Endothelial cell of umbilical vein (primary cell): Measurements from ENCODE around the gene XPNPEP1.

Experiments used
- JUN ChIP-seq: IDR thresholded peaks from 2 replicates; pipeline ENCODE4 v1.6.1; 2011; ENCODE audit warnings: borderline replicate concordance, low read depth; ENCODE audit not compliant: insufficient read length, insufficient read depth
- POLR2AphosphoS5 ChIP-seq: IDR thresholded peaks from 2 replicates; pipeline ENCODE4 v1.6.1; 2012; ENCODE audit warnings: low read depth, mild to moderate bottlenecking, control low read depth, low read length, moderate library complexity; ENCODE audit not compliant: insufficient read depth
- TF ChIP-seq, protein P1 (sequence below), 2 donors: IDR thresholded peaks; 1 replicate in 1 of 2; 2 replicates in 1 of 2; pipeline ENCODE4 v1.5.1; 2011; ENCODE audit warnings: low read length in 2 of 2, mild to moderate bottlenecking in 2 of 2, moderate library complexity in 2 of 2, control low read depth in 1 of 2, inconsistent platforms in 1 of 2, low read depth in 1 of 2; ENCODE audit not compliant: insufficient read depth in 1 of 2; ENCODE audit errors: extremely low read depth in 1 of 2

- TF ChIP-seq, protein P1, sequence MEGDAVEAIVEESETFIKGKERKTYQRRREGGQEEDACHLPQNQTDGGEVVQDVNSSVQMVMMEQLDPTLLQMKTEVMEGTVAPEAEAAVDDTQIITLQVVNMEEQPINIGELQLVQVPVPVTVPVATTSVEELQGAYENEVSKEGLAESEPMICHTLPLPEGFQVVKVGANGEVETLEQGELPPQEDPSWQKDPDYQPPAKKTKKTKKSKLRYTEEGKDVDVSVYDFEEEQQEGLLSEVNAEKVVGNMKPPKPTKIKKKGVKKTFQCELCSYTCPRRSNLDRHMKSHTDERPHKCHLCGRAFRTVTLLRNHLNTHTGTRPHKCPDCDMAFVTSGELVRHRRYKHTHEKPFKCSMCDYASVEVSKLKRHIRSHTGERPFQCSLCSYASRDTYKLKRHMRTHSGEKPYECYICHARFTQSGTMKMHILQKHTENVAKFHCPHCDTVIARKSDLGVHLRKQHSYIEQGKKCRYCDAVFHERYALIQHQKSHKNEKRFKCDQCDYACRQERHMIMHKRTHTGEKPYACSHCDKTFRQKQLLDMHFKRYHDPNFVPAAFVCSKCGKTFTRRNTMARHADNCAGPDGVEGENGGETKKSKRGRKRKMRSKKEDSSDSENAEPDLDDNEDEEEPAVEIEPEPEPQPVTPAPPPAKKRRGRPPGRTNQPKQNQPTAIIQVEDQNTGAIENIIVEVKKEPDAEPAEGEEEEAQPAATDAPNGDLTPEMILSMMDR (IDR thresholded peaks at IDR 0.05; ENCODE audit: extremely low read depth in 1 of 2, insufficient read depth in 1 of 2, low read depth in 1 of 2, low read length in 2 of 2) = no peak
- TF ChIP-seq JUN = no peak
- TF ChIP-seq POLR2AphosphoS5 = no peak
Observed at GRCh38 chr10:109892931-109893330, 30.4 kb downstream of the XPNPEP1 start.
